Measurements from ENCODE around the gene GHDC.

- peak; percentile 81 for TF ChIP-seq CTCF (IDR thresholded peaks at IDR 0.05)
- no peak for TF ChIP-seq ATF1 (CRISPR knock-in tag; IDR thresholded peaks at IDR 0.05)
- TF ChIP-seq SP1 (CRISPR knock-in tag; conservative IDR thresholded peaks at IDR 0.05) = no peak
- TF ChIP-seq ATF2 (CRISPR knock-in tag; IDR thresholded peaks at IDR 0.05; ENCODE audit: borderline replicate concordance, low read depth) = no peak
- no peak for TF ChIP-seq TEAD1 (CRISPR knock-in tag; IDR thresholded peaks at IDR 0.05)
- no peak for TF ChIP-seq PRDM15 (CRISPR knock-in tag; IDR thresholded peaks at IDR 0.05)
- TF ChIP-seq JUN (CRISPR knock-in tag; IDR thresholded peaks at IDR 0.05) = no peak
- no peak for TF ChIP-seq ZBTB43 (CRISPR knock-in tag; IDR thresholded peaks at IDR 0.05)
- TF ChIP-seq CBFB (CRISPR knock-in tag; IDR thresholded peaks at IDR 0.05; ENCODE audit: low read depth) = no peak
- TF ChIP-seq CREM (CRISPR knock-in tag; IDR thresholded peaks at IDR 0.05) = no peak
- no peak for TF ChIP-seq MAX (CRISPR knock-in tag; IDR thresholded peaks at IDR 0.05)
- no peak for TF ChIP-seq NFE2L1 (CRISPR knock-in tag; IDR thresholded peaks at IDR 0.05)
- no peak for TF ChIP-seq MLX (CRISPR knock-in tag; IDR thresholded peaks at IDR 0.05)
These were observed 31.2 kb downstream of the GHDC start for GRCh38 chr17:42163113-42163512.

Measured in WTC11 (cell line).